Muscle of arm (tissue), 14 donors: Measurements from ENCODE around the gene JSRP1. TPM values are rescaled to one million over a fixed set of nuclear protein-coding genes. Genes with fewer than 3 reads are reported as not detected.

ENCODE experiments used
- DNase-seq: peaks from one replicate; pipeline ENCODE4 v3.0.0-alpha.2; 2013
- long read RNA-seq, 11 donors: transcript quantifications; one replicate each; lab custom pipeline, GENCODE V29; 2026
- polyA plus RNA-seq, 12 donors: library from polyadenylated mRNA; unstranded; fragments of 120-200 nt; gene quantifications; one replicate each; pipeline ENCODE4 v1.2.1, GENCODE V29; 2013; ENCODE audit not compliant: insufficient read length in 12 of 12

JSRP1 gene
- 100 to 1,000 TPM in 1 of 12 donors, 10 to 100 TPM in 10, not detected in 1; 28.5 to 107 (median 53.7) TPM for polyA plus RNA-seq
- long read RNA-seq, donor 1, partial matches to known transcripts, result 326 of 974 reads
- long read RNA-seq, donor 1, other reads (novel, unspliced or antisense), result 647 of 974 reads
- long read RNA-seq, donor 2, transcript JSRP1-201 (7 exons, 1,138 nt), result major isoform, 24 of 1,796 reads
- long read RNA-seq, donor 2, partial matches to known transcripts, result 1,709 of 1,796 reads
- long read RNA-seq, donor 2, other reads (novel, unspliced or antisense), result 63 of 1,796 reads
- long read RNA-seq, donor 3, transcript JSRP1-201 (7 exons, 1,138 nt), result major isoform, 7 of 426 reads
- long read RNA-seq, donor 3, partial matches to known transcripts, result 414 of 426 reads
- long read RNA-seq, donor 3, other reads (novel, unspliced or antisense), result 5 of 426 reads
- long read RNA-seq, donor 4, transcript JSRP1-201 (7 exons, 1,138 nt), result major isoform, 9 of 9 reads
- long read RNA-seq, donor 4, partial matches to known transcripts, result 0 of 9 reads
- long read RNA-seq, donor 4, other reads (novel, unspliced or antisense), result 0 of 9 reads
- long read RNA-seq, donor 5, transcript JSRP1-201 (7 exons, 1,138 nt), result major isoform, 53 of 1,684 reads
- long read RNA-seq, donor 5, partial matches to known transcripts, result 1,560 of 1,684 reads
- long read RNA-seq, donor 5, other reads (novel, unspliced or antisense), result 71 of 1,684 reads
- long read RNA-seq, donor 6, transcript JSRP1-201 (7 exons, 1,138 nt), result major isoform, 12 of 12 reads
- long read RNA-seq, donor 6, partial matches to known transcripts, result 0 of 12 reads
- long read RNA-seq, donor 6, other reads (novel, unspliced or antisense), result 0 of 12 reads
- long read RNA-seq, donor 7, transcript JSRP1-201 (7 exons, 1,138 nt), result major isoform, 11 of 11 reads
- long read RNA-seq, donor 7, partial matches to known transcripts, result 0 of 11 reads
- long read RNA-seq, donor 7, other reads (novel, unspliced or antisense), result 0 of 11 reads
- long read RNA-seq, donor 8, transcript JSRP1-201 (7 exons, 1,138 nt), result major isoform, 34 of 1,084 reads
- long read RNA-seq, donor 8, partial matches to known transcripts, result 1,004 of 1,084 reads
- long read RNA-seq, donor 8, other reads (novel, unspliced or antisense), result 46 of 1,084 reads
- long read RNA-seq, donor 9, transcript JSRP1-201 (7 exons, 1,138 nt), result major isoform, 10 of 10 reads
- long read RNA-seq, donor 9, partial matches to known transcripts, result 0 of 10 reads
- long read RNA-seq, donor 9, other reads (novel, unspliced or antisense), result 0 of 10 reads
- long read RNA-seq, donor 10, transcript JSRP1-201 (7 exons, 1,138 nt), result major isoform, 51 of 812 reads
- long read RNA-seq, donor 10, partial matches to known transcripts, result 732 of 812 reads
- long read RNA-seq, donor 10, other reads (novel, unspliced or antisense), result 29 of 812 reads
- long read RNA-seq, donor 11, transcript JSRP1-201 (7 exons, 1,138 nt), result major isoform, 33 of 1,296 reads
- long read RNA-seq, donor 11, partial matches to known transcripts, result 1,237 of 1,296 reads
- long read RNA-seq, donor 11, other reads (novel, unspliced or antisense), result 26 of 1,296 reads

- no peak for DNase-seq
Observed at GRCh38 chr19:2255982-2256685, at the start of gene JSRP1. TSS of gene JSRP1 (minus strand) at chr19:2256417. CDS start at chr19:2255314, 1,103 bp downstream.

GRCh38 chr19:2305452-2306280, 49.4 kb upstream of the JSRP1 start:
- DNase-seq, result no peak

GRCh38 chr19:2303211-2303798, 47.1 kb upstream of the JSRP1 start:
- DNase-seq, result no peak

GRCh38 chr19:2302319-2303210, 46.3 kb upstream of the JSRP1 start:
- peak; percentile 54 for DNase-seq

- no peak for DNase-seq
Observed at GRCh38 chr19:2300533-2300932, 44.3 kb upstream of the JSRP1 start.

- DNase-seq, result no peak
Observed at GRCh38 chr19:2296141-2296540, 39.9 kb upstream of the JSRP1 start.

GRCh38 chr19:2294687-2295335, 38.6 kb upstream of the JSRP1 start:
- DNase-seq, result no peak

GRCh38 chr19:2291185-2291751, 35.1 kb upstream of the JSRP1 start:
- no peak for DNase-seq

- no peak for DNase-seq
Observed at GRCh38 chr19:2290441-2291184, 34.4 kb upstream of the JSRP1 start.

GRCh38 chr19:2289714-2290435, 33.7 kb upstream of the JSRP1 start:
- no peak for DNase-seq

GRCh38 chr19:2288818-2289713, 32.8 kb upstream of the JSRP1 start:
- no peak for DNase-seq

GRCh38 chr19:2288338-2288817, 32.2 kb upstream of the JSRP1 start:
- no peak for DNase-seq

- DNase-seq, result no peak
Observed at GRCh38 chr19:2287585-2288337, 31.5 kb upstream of the JSRP1 start.
